Pancreas (tissue), 10 donors: ENCODE results near the gene L2HGDH. TPM values are rescaled to one million over a fixed set of nuclear protein-coding genes. Genes with fewer than 3 reads are reported as not detected.

ENCODE experiments used
- ATAC-seq, 4 donors: fragments of 200-7000 bp; cut with Tn5 transposase; one replicate each; pipeline versions ENCODE4 v1.8.0 to v1.9.1; 2020; ENCODE audit warnings: mild to moderate bottlenecking in 4 of 4, moderate library complexity in 4 of 4
- DNase-seq, 6 donors: peaks; one replicate each; pipeline ENCODE4 v3.0.0-alpha.2; 2020
- FAIRE-seq: peaks from 2 replicates; lab custom pipeline; 2012; peaks lifted over from hg19 to GRCh38; lab: Jason Lieb, UNC
- H3K27ac ChIP-seq, 4 donors: fragments of 200-600 bp; sonication (generic); 1 replicate in 3 of 4; 2 replicates in 1 of 4; pipeline versions ENCODE4 v1.5.0 to v1.8.0; 2020
- H3K27me3 ChIP-seq, 4 donors: fragments of 200-600 bp; one replicate each; pipeline ENCODE4 v1.8.0; 2021
- H3K36me3 ChIP-seq, 3 donors: fragments of 200-600 bp; sonication (generic) in 1 of 3; one replicate each; pipeline versions ENCODE4 v1.5.0 to v1.8.0; 2020 to 2021
- H3K4me1 ChIP-seq, 3 donors: fragments of 200-600 bp; one replicate each; pipeline ENCODE4 v1.8.0; 2021
- H3K4me3 ChIP-seq, 4 donors: fragments of 200-600 bp; sonication (generic) in 2 of 4; one replicate each; pipeline versions ENCODE4 v1.5.0 to v1.8.0; 2020 to 2021
- H3K9me3 ChIP-seq, 4 donors: fragments of 200-600 bp; one replicate each; pipeline ENCODE4 v1.8.0; 2021
- WGBS, 2 donors: extraction: QIAGEN DNeasy Blood & Tissue Kit; methylation state at CpG; one replicate each; pipeline ENCODE4 v1.1.7; 2013; 5-methylcytosine and 5-hydroxymethylcytosine counted together
- intact Hi-C, 3 donors: fragments of 100-400 bp; cut with DNase I; formaldehyde crosslinking; loops; one replicate each; pipeline versions ENCODE4 v1.11.1 to v1.14.2; 2022
- polyA plus RNA-seq, 2 donors: library from polyadenylated mRNA; stranded (reverse); fragments of 200-250 nt; gene quantifications; one replicate each; pipeline ENCODE4 v1.2.3, GENCODE V29; 2013
- total RNA-seq, 6 donors: library from RNA; stranded (reverse); fragmentation: NEBNext Ultra II Directional in 4 of 6; extraction: Animal tissue kit (Norgen Biotek cat#: 25700) in 4 of 6; gene quantifications; one replicate each; pipeline versions ENCODE4 v1.2.1 to v1.2.4, GENCODE V29; 2021 to 2023
- TF ChIP-seq, protein P1 (sequence below), 4 donors: fragments of 200-600 bp; sonication (generic) in 3 of 4; IDR thresholded peaks; one replicate each; pipeline versions ENCODE4 v1.5.0 to v1.8.0; 2021; ENCODE audit warnings: antibody characterized with exemption in 4 of 4
- donor health status: healthy with polysubstance abuse.
- donor health status: DM: no; HTN: no; CAD: no; lungs with moderate emphysema.
- donor health status: DM: no; HTN: no; CAD: no.
- donor health status: control.
- donor health status: control.
- donor health status: Bipolar disorder and iron deficiency.
- donor health status: DM: yes; HTN: yes; CAD: no.
- donor health status: DM: no; HTN: no; CAD: no.
- donor health status: DM: no; HTN: no; CAD: no.
- donor health status: DM: yes; HTN: yes; CAD: no.

The L2HGDH gene
- total and polyA plus RNA-seq, 8 donors: 0.99 to 5.1 (median 3.4) TPM

DNA sequence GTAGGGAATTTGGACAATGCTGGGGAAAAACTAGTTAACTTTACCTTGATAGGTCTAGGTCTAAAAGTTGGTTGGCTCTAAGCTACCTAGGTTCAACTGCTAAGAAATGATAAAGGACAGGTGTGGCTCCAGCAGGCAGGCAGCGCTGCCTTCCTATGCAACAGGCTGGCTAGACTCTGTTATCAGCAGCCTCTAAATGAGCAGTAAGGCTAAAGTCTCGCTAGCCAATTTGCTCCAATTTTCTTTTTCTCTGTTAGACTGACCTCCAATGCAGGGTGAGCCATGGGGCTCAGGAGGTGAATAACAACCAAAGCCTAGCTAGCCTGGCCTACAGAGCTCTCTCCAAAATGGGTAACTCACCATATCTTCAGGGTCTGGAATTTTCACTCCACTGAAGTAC lies 26.6 kb upstream of the L2HGDH start:
- ATAC-seq: no peak
- no peaks in the 10 kb centered on the region for H3K36me3 ChIP-seq
- H3K9me3 ChIP-seq: no peaks in the 10 kb centered on the region
- H3K27ac ChIP-seq: no peak overlapping the region
- H3K4me1 ChIP-seq: peaks cover 12 to 15% (median 13%) of the 10 kb centered on the region in 3 donors
- intact Hi-C loops: no loop called here
- no peak overlapping the region for H3K4me3 ChIP-seq
- no peak for FAIRE-seq
- WGBS, 2 donors: 62 to 80% methylated on average over 2 of the region's 2 CpGs
- TF ChIP-seq, protein P1, sequence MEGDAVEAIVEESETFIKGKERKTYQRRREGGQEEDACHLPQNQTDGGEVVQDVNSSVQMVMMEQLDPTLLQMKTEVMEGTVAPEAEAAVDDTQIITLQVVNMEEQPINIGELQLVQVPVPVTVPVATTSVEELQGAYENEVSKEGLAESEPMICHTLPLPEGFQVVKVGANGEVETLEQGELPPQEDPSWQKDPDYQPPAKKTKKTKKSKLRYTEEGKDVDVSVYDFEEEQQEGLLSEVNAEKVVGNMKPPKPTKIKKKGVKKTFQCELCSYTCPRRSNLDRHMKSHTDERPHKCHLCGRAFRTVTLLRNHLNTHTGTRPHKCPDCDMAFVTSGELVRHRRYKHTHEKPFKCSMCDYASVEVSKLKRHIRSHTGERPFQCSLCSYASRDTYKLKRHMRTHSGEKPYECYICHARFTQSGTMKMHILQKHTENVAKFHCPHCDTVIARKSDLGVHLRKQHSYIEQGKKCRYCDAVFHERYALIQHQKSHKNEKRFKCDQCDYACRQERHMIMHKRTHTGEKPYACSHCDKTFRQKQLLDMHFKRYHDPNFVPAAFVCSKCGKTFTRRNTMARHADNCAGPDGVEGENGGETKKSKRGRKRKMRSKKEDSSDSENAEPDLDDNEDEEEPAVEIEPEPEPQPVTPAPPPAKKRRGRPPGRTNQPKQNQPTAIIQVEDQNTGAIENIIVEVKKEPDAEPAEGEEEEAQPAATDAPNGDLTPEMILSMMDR (IDR thresholded peaks at IDR 0.05): no peak
- no peaks in the 10 kb centered on the region for H3K27me3 ChIP-seq
- DNase-seq: no peak

DNA sequence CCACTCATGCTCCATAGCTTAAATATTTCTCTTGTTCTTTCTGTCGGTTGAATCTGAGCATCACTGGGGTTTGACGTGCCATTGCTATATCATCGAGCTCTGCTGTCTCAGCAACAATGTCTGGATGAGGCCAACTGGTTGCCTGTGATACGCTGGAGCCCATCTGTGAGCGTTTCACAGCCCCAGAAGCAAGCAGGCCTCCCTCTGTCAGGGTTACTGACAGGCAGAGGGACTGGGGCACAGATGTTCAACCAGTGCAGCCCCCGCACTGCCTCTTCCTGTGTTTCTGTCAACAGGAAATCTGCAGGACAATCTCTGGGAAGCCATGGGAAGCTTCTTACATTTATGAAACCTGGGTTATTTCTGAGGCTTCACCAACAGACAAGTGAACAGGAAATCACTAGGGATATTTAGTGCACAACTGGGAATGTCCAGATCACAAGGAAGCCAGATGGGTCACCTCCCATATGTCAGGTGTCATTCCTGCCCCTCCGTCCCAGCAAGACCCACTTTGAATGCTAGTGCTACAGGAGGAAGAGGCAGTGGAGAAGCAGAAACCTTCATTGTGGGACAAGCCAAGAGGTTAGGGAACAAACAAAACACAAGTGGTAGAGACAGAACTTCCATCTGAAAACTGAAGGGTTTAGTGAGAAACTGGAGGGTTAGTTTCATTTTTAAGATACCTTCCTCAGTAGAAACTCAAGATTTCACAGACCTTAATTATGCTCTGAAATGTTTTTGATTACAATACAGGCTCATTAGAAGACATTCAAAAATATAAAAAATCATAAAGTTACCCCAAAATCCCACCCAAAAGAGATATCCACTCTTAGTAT lies 24.2 kb upstream of the L2HGDH start:
- FAIRE-seq: no peak
- no peak overlapping the region for H3K4me3 ChIP-seq
- TF ChIP-seq, protein P1 (IDR thresholded peaks at IDR 0.05): no peak
- H3K9me3 ChIP-seq: no peaks in the 10 kb centered on the region
- intact Hi-C loops: no loop called here
- no peaks in the 10 kb centered on the region for H3K36me3 ChIP-seq
- WGBS, 2 donors: 62 to 69% methylated on average over 7 of the region's 7 CpGs
- peak; percentile 9 to 52 (median 34) for ATAC-seq
- no peak for DNase-seq
- H3K27me3 ChIP-seq: no peaks in the 10 kb centered on the region
- H3K27ac ChIP-seq: peak overlapping the region in 3 of 4 donors; percentile 22 to 70 (median 65)
- H3K4me1 ChIP-seq: peaks cover 12 to 15% (median 13%) of the 10 kb centered on the region in 3 donors

DNA sequence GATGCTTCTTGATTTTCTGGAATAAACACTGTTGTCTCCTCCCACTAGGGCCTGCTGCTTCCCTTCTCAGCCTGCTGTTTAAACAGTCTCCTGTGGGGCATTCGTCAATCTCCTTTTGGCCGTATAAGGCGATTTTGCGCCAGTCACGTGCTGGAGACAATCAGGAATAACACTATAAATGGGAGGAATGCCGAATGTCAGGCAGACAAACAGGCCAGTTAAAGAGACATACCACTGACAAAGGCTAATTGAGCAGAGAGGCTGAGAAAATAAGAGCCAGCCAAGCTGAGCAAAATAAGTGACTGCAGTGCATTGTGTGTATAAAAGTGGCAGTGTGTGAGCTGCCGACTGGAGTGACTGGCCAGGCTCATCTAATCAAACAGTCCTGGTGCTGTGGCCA lies 23.4 kb upstream of the L2HGDH start:
- Histone ChIP-seq H3K4me3 (no peak overlapping the region), H3K27me3 (no peaks in the 10 kb centered on the region), H3K27ac (peak overlapping the region; percentile 22 to 70 (median 50)), H3K9me3 (no peaks in the 10 kb centered on the region), H3K36me3 (no peaks in the 10 kb centered on the region), H3K4me1 (peaks cover 12 to 15% (median 13%) of the 10 kb centered on the region in 3 donors)
- TF ChIP-seq, protein P1 (IDR thresholded peaks at IDR 0.05): no peak
- FAIRE-seq: no peak
- peak; percentile 92 to 97 (median 95) for ATAC-seq
- intact Hi-C loops: no loop called here
- DNase-seq: peak in 5 of 6 donors; percentile 59 to 84 (median 74)
- 4 to 5% methylated on average over 7 of the region's 7 CpGs for WGBS, 2 donors

DNA sequence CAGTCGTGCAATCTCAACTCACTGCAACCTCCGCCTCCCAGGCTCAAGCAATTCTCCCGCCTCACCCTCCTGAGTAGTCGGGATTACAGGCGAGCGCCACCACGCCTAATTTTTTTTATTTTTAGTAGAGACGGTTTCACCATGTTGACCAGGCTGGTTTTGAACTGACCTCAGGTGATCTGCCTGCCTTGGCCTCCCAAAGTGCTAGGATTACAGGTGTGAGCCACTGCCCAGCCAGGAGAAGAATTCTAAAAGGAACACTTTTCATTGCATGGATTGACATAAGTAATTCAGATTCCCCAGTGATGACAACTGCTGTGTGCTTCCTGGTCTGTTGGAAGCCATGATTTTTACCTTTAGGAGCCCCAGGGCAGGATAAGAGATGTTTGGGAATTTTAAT lies 22.2 kb upstream of the L2HGDH start:
- Histone ChIP-seq H3K36me3 (peaks cover 0 to 2% (median 0%) of the 10 kb centered on the region in 3 donors), H3K4me1 (peaks cover 12 to 15% (median 13%) of the 10 kb centered on the region in 3 donors), H3K27ac (no peak overlapping the region), H3K9me3 (no peaks in the 10 kb centered on the region), H3K27me3 (no peaks in the 10 kb centered on the region), H3K4me3 (no peak overlapping the region)
- TF ChIP-seq, protein P1 (IDR thresholded peaks at IDR 0.05): no peak
- FAIRE-seq (no peak), DNase-seq (no peak), ATAC-seq (no peak)
- WGBS, 2 donors: 95 to 96% methylated on average over 8 of the region's 8 CpGs
- intact Hi-C loops: no loop called here
